BE2C (cell line): ENCODE data around the gene RHOD.

ENCODE experiments used
- DNase-seq: peaks from one replicate; pipeline ENCODE4 v3.0.0-alpha.2; 2020
- H3K27me3 ChIP-seq: fragments of 250-450 bp; sonication (Bioruptor Pico); 2 replicates; pipeline ENCODE4 v1.5.1; 2020; ENCODE audit warnings: mild to moderate bottlenecking
- H3K36me3 ChIP-seq: fragments of 250-450 bp; sonication (Bioruptor Pico); 2 replicates; pipeline ENCODE4 v1.5.1; 2020; ENCODE audit warnings: mild to moderate bottlenecking
- H3K4me1 ChIP-seq: fragments of 250-450 bp; sonication (Bioruptor Pico); 2 replicates; pipeline ENCODE4 v1.5.1; 2020
- H3K4me3 ChIP-seq: 2 replicates; pipeline ENCODE4 v1.5.1; 2011; ENCODE audit warnings: low read depth, low read length
- H3K9me3 ChIP-seq: fragments of 250-450 bp; sonication (Bioruptor Pico); 2 replicates; pipeline ENCODE4 v1.5.1; 2020
- CTCF ChIP-seq: IDR thresholded peaks from 2 replicates; pipeline ENCODE4 v1.5.1; 2012; ENCODE audit warnings: mild to moderate bottlenecking, low read depth, low read length

The RHOD gene

GRCh38 chr11:67023957-67024353 is 32.7 kb upstream of the RHOD start:
- Histone ChIP-seq H3K4me1 (peaks cover 13% of the 10 kb centered on the region), H3K9me3 (no peaks in the 10 kb centered on the region), H3K27me3 (peaks cover 25% of the 10 kb centered on the region), H3K4me3 (no peak overlapping the region), H3K36me3 (no peaks in the 10 kb centered on the region)
- TF ChIP-seq CTCF: no peak
- DNase-seq: no peak

- peaks cover 13% of the 10 kb centered on the region for H3K4me1 ChIP-seq
- TF ChIP-seq CTCF: no peak
- DNase-seq: no peak
- no peak overlapping the region for H3K4me3 ChIP-seq
- H3K36me3 ChIP-seq: no peaks in the 10 kb centered on the region
- no peaks in the 10 kb centered on the region for H3K9me3 ChIP-seq
- peaks cover 25% of the 10 kb centered on the region for H3K27me3 ChIP-seq
These were observed 32.2 kb upstream of the RHOD start for GRCh38 chr11:67024410-67024809.

GRCh38 chr11:67024966-67025365 is 31.7 kb upstream of the RHOD start:
- H3K4me1 ChIP-seq: peaks cover 13% of the 10 kb centered on the region
- H3K27me3 ChIP-seq: peaks cover 25% of the 10 kb centered on the region
- TF ChIP-seq CTCF: no peak
- no peaks in the 10 kb centered on the region for H3K9me3 ChIP-seq
- no peaks in the 10 kb centered on the region for H3K36me3 ChIP-seq
- DNase-seq: no peak
- H3K4me3 ChIP-seq: no peak overlapping the region

GRCh38 chr11:67025750-67026149 is 30.9 kb upstream of the RHOD start:
- Histone ChIP-seq H3K27me3 (peaks cover 25% of the 10 kb centered on the region), H3K9me3 (no peaks in the 10 kb centered on the region), H3K4me1 (peaks cover 13% of the 10 kb centered on the region), H3K36me3 (no peaks in the 10 kb centered on the region), H3K4me3 (no peak overlapping the region)
- TF ChIP-seq CTCF: no peak
- DNase-seq: no peak

- no peak for DNase-seq
- no peak overlapping the region for H3K4me3 ChIP-seq
- TF ChIP-seq CTCF: no peak
- H3K4me1 ChIP-seq: peaks cover 13% of the 10 kb centered on the region
- no peaks in the 10 kb centered on the region for H3K9me3 ChIP-seq
- H3K27me3 ChIP-seq: peaks cover 25% of the 10 kb centered on the region
- no peaks in the 10 kb centered on the region for H3K36me3 ChIP-seq
These were observed 29.7 kb upstream of the RHOD start for GRCh38 chr11:67026941-67027340.

GRCh38 chr11:67027483-67027930 is 29.1 kb upstream of the RHOD start:
- Histone ChIP-seq H3K27me3 (peaks cover 22% of the 10 kb centered on the region), H3K9me3 (no peaks in the 10 kb centered on the region), H3K4me3 (no peak overlapping the region), H3K36me3 (no peaks in the 10 kb centered on the region), H3K4me1 (peaks cover 9% of the 10 kb centered on the region)
- DNase-seq: no peak
- TF ChIP-seq CTCF: no peak
